SHP77 treated with DMSO at 0.1 percent for 48 hours (cell line): ENCODE results near the gene TCF20.

Experiments used
- DNase-seq: peaks from one replicate; lab custom pipeline; 2025; lab: John Stamatoyannopoulos, UW

TCF20 gene

GRCh38 chr22:42261296-42261695, 9.2 kb downstream of the TCF20 start:
- no peak for DNase-seq

GRCh38 chr22:42258126-42258525, 12.3 kb downstream of the TCF20 start:
- DNase-seq: no peak

GRCh38 chr22:42257386-42257785, 13.1 kb downstream of the TCF20 start:
- DNase-seq: no peak

- DNase-seq: no peak
These were observed 13.5 kb downstream of the TCF20 start for GRCh38 chr22:42256930-42257329.

- no peak for DNase-seq
These were observed 14.2 kb downstream of the TCF20 start for GRCh38 chr22:42256220-42256619.

- DNase-seq: no peak
These were observed 20.6 kb downstream of the TCF20 start for GRCh38 chr22:42249831-42250230.

- no peak for DNase-seq
These were observed 21.5 kb downstream of the TCF20 start for GRCh38 chr22:42248995-42249394.

- DNase-seq: no peak
These were observed 22.9 kb downstream of the TCF20 start for GRCh38 chr22:42247596-42247995.

- no peak for DNase-seq
These were observed 26.7 kb downstream of the TCF20 start for GRCh38 chr22:42243802-42244060.

GRCh38 chr22:42236848-42237247, 33.6 kb downstream of the TCF20 start:
- no peak for DNase-seq

- DNase-seq: no peak
These were observed 34.2 kb downstream of the TCF20 start for GRCh38 chr22:42236268-42236667.

- DNase-seq: no peak
These were observed 36.6 kb downstream of the TCF20 start for GRCh38 chr22:42233879-42234278.

- DNase-seq: no peak
These were observed 38.5 kb downstream of the TCF20 start for GRCh38 chr22:42231929-42232328.

GRCh38 chr22:42229455-42230149, 40.9 kb downstream of the TCF20 start:
- no peak for DNase-seq

- DNase-seq: no peak
These were observed 42.0 kb downstream of the TCF20 start for GRCh38 chr22:42228483-42228882.

- no peak for DNase-seq
These were observed 43.0 kb downstream of the TCF20 start for GRCh38 chr22:42227435-42227834.

- DNase-seq: no peak
These were observed 44.6 kb downstream of the TCF20 start for GRCh38 chr22:42225841-42226240.

- no peak for DNase-seq
These were observed 48.3 kb downstream of the TCF20 start for GRCh38 chr22:42222140-42222539.
